H9 (cell line): ENCODE data around the gene GYPB. TPM values are rescaled to one million over a fixed set of nuclear protein-coding genes. Genes with fewer than 3 reads are reported as not detected.
"Not testable (repeated sequence)": the region's sequence is repeated elsewhere in the genome, so short reads cannot be mapped to it uniquely, and the experiment has no call there.

Experiments
- DNase-seq: peaks from one replicate; pipeline ENCODE4 v3.0.0-alpha.2; 2017
- H2AFZ ChIP-seq: one replicate; pipeline ENCODE4 v1.6.1; 2013; ENCODE audit warnings: mild to moderate bottlenecking, low read length, control low read depth, moderate library complexity
- H2AK5ac ChIP-seq: 2 replicates; pipeline ENCODE4 v1.6.1; 2013; ENCODE audit warnings: low read length, control low read depth, mixed read lengths; ENCODE audit not compliant: insufficient read length
- H2BK120ac ChIP-seq: one replicate; pipeline ENCODE4 v1.6.1; 2013; ENCODE audit warnings: low read depth, mild to moderate bottlenecking, low read length, control low read depth, inconsistent platforms; ENCODE audit not compliant: poor library complexity, severe bottlenecking
- H2BK12ac ChIP-seq: 2 replicates; pipeline ENCODE4 v1.6.1; 2013; ENCODE audit warnings: low read length, control low read depth, mixed read lengths, low read depth; ENCODE audit not compliant: insufficient read length
- H2BK15ac ChIP-seq: 2 replicates; pipeline ENCODE4 v1.6.1; 2013; ENCODE audit warnings: low read depth, low read length, control low read depth
- H2BK20ac ChIP-seq: one replicate; pipeline ENCODE4 v1.6.1; 2013; ENCODE audit warnings: low read depth, mild to moderate bottlenecking, low read length, control low read depth, inconsistent platforms; ENCODE audit not compliant: poor library complexity, severe bottlenecking
- H2BK5ac ChIP-seq: 2 replicates; pipeline ENCODE4 v1.6.1; 2013; ENCODE audit warnings: low read length, control low read depth, mixed read lengths; ENCODE audit not compliant: insufficient read length
- H3K14ac ChIP-seq: 2 replicates; pipeline ENCODE4 v1.6.1; 2013; ENCODE audit warnings: low read length, control low read depth; ENCODE audit not compliant: insufficient read depth
- H3K18ac ChIP-seq: 2 replicates; pipeline ENCODE4 v1.6.1; 2013; ENCODE audit warnings: low read depth, mild to moderate bottlenecking, mixed read lengths, low read length, control low read depth; ENCODE audit not compliant: insufficient read length
- H3K23ac ChIP-seq: 2 replicates; pipeline ENCODE4 v1.6.1; 2013; ENCODE audit warnings: low read length, control low read depth, mixed read lengths, low read depth; ENCODE audit not compliant: insufficient read length
- H3K23me2 ChIP-seq: 2 replicates; pipeline ENCODE4 v1.6.1; 2013; ENCODE audit warnings: low read depth, mild to moderate bottlenecking, mixed read lengths, low read length, control low read depth; ENCODE audit not compliant: insufficient read length, poor library complexity, severe bottlenecking
- H3K27ac ChIP-seq: 2 replicates; pipeline ENCODE4 v1.5.1; 2013; ENCODE audit warnings: low read length, control low read depth, mixed read lengths, low read depth; ENCODE audit not compliant: insufficient read length
- H3K27me3 ChIP-seq: 2 replicates; pipeline ENCODE4 v1.6.1; 2013; ENCODE audit warnings: low read length, control low read depth, inconsistent platforms; ENCODE audit not compliant: insufficient read depth
- H3K4ac ChIP-seq: 2 replicates; pipeline ENCODE4 v1.6.1; 2013; ENCODE audit warnings: low read depth, mild to moderate bottlenecking, control low read depth, inconsistent platforms, low read length, moderate library complexity
- H3K4me1 ChIP-seq: 2 replicates; pipeline ENCODE4 v1.6.1; 2013; ENCODE audit warnings: low read length, control low read depth, inconsistent platforms; ENCODE audit not compliant: insufficient read depth
- H3K4me2 ChIP-seq: 2 replicates; pipeline ENCODE4 v1.6.1; 2013; ENCODE audit warnings: low read length, control low read depth, mixed read lengths; ENCODE audit not compliant: insufficient read length, insufficient read depth
- H3K56ac ChIP-seq: 2 replicates; pipeline ENCODE4 v1.6.1; 2013; ENCODE audit warnings: low read depth, mild to moderate bottlenecking, mixed read lengths, low read length, control low read depth; ENCODE audit not compliant: insufficient read length
- H3K79me1 ChIP-seq: 2 replicates; pipeline ENCODE4 v1.6.1; 2013; ENCODE audit warnings: low read depth, mild to moderate bottlenecking, moderate library complexity, low read length, control low read depth, inconsistent platforms; ENCODE audit not compliant: insufficient read depth, poor library complexity, severe bottlenecking
- H3K79me2 ChIP-seq: 2 replicates; pipeline ENCODE4 v1.6.1; 2013; ENCODE audit warnings: low read length, control low read depth, inconsistent platforms; ENCODE audit not compliant: insufficient read depth
- H3K9ac ChIP-seq: 2 replicates; pipeline ENCODE4 v1.6.1; 2013; ENCODE audit warnings: low read length, control low read depth, mixed read lengths; ENCODE audit not compliant: insufficient read length; ENCODE audit errors: extremely low read depth
- H3K9me3 ChIP-seq: one replicate; pipeline ENCODE4 v1.6.1; 2013; ENCODE audit warnings: low read depth, low read length, inconsistent platforms; ENCODE audit not compliant: control insufficient read depth
- H3T11ph ChIP-seq: one replicate; pipeline ENCODE4 v1.6.1; 2013; ENCODE audit warnings: mild to moderate bottlenecking, low read length, control low read depth, inconsistent platforms
- H4K20me1 ChIP-seq: one replicate; pipeline ENCODE4 v1.6.1; 2013; ENCODE audit not compliant: control insufficient read depth, insufficient read length, insufficient read depth
- H4K5ac ChIP-seq: 2 replicates; pipeline ENCODE4 v1.6.1; 2013; ENCODE audit warnings: low read depth, mild to moderate bottlenecking, mixed read lengths, low read length, control low read depth; ENCODE audit not compliant: insufficient read length
- H4K8ac ChIP-seq: replicated peaks from 2 replicates; pipeline ENCODE4 v1.6.1; 2013; ENCODE audit warnings: low read length, control low read depth, mixed read lengths, low read depth; ENCODE audit not compliant: insufficient read length
- H4K91ac ChIP-seq: 2 replicates; pipeline ENCODE4 v1.6.1; 2013; ENCODE audit warnings: low read depth, mild to moderate bottlenecking, moderate library complexity, mixed read lengths, low read length, control low read depth; ENCODE audit not compliant: insufficient read length
- H3K27ac Mint-ChIP-seq, 3 experiments: 2 replicates in 2 of 3; 3 replicates in 1 of 3; pipeline ENCODE4 v1.8.0; 2020 to 2021; ENCODE audit warnings: mixed read lengths in 3 of 3, mild to moderate bottlenecking in 1 of 3, moderate library complexity in 1 of 3
- H3K27me3 Mint-ChIP-seq: 2 replicates; pipeline ENCODE4 v1.8.0; 2021; ENCODE audit warnings: low read depth, mild to moderate bottlenecking, moderate library complexity, mixed read lengths
- H3K36me3 Mint-ChIP-seq, 3 experiments: 2 replicates in 2 of 3; 3 replicates in 1 of 3; pipeline ENCODE4 v1.8.0; 2020 to 2021; ENCODE audit warnings: low read depth in 3 of 3, mixed read lengths in 3 of 3; ENCODE audit not compliant: insufficient read depth in 1 of 3
- H3K4me1 Mint-ChIP-seq, 2 experiments: 2 replicates each; pipeline ENCODE4 v1.8.0; 2020; ENCODE audit warnings: mixed read lengths in 2 of 2
- H3K4me3 Mint-ChIP-seq, 2 experiments: 2 replicates in 1 of 2; 3 replicates in 1 of 2; pipeline ENCODE4 v1.8.0; 2020 to 2021; ENCODE audit warnings: mild to moderate bottlenecking in 2 of 2, mixed read lengths in 2 of 2, moderate library complexity in 1 of 2
- H3K9me3 Mint-ChIP-seq, 2 experiments: 2 replicates in 1 of 2; 3 replicates in 1 of 2; pipeline ENCODE4 v1.8.0; 2020; ENCODE audit warnings: mild to moderate bottlenecking in 2 of 2, mixed read lengths in 2 of 2, moderate library complexity in 1 of 2
- WGBS: extraction: QIAGEN DNeasy Blood & Tissue Kit; methylation state at CpG from one replicate; pipeline ENCODE4 v1.1.7; 2013; ENCODE audit warnings: missing lambda C conversion rate, low lambda C conversion rate, mixed read lengths; ENCODE audit not compliant: insufficient read length; ENCODE audit errors: extremely low coverage; 5-methylcytosine and 5-hydroxymethylcytosine counted together
- total RNA-seq: library from RNA; stranded (reverse); gene quantifications from 2 replicates; pipeline ENCODE4 v1.2.1, GENCODE V29; 2021

Gene GYPB
- total RNA-seq, 1 experiment from 2014 or later, result not detected

DNA sequence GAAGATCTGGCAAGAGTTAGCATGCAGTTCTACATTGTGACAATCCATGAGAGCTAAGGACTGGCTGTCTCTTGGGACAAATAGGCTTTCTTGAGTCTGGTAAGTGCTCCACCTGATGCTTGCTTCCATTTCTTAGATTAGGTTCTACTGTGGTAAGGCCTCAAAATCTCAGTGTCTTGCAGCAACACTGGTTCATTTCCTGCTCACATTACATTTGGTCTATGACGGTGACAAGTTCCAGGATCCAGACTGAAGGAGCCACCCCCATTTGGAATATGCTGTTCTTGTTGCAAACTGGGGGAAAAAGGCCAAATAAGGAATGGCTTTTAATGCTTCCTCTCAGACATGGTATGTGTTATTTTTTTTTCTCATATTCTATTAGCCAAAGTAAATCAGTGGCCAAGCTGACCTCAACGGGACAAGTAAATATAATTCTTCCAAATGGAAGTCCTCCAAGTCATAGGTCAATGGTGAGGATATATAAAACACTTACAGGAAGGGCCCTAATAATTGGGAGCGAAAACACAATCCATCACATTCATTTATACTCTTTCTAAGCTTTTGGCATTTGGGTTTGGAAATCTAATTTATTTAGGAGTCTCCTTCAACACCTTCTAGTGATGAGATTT lies 3.7 kb upstream of the GYPB start:
- not testable (repeated sequence) for H2BK20ac ChIP-seq, H3K4ac ChIP-seq, DNase-seq, H3K4me3 Mint-ChIP-seq, H3K4me1 Mint-ChIP-seq, H4K8ac ChIP-seq, H2BK120ac ChIP-seq, H3K27me3 ChIP-seq, H2AK5ac ChIP-seq, H3K23ac ChIP-seq, H3K9me3 Mint-ChIP-seq, H3K79me2 ChIP-seq, H3K18ac ChIP-seq, H3K9me3 ChIP-seq, H2BK15ac ChIP-seq, H3K36me3 Mint-ChIP-seq, H2AFZ ChIP-seq, H3K56ac ChIP-seq, H4K91ac ChIP-seq, H2BK12ac ChIP-seq, H3T11ph ChIP-seq, H3K79me1 ChIP-seq, H3K14ac ChIP-seq, H2BK5ac ChIP-seq, H3K23me2 ChIP-seq, H3K27ac Mint-ChIP-seq, H4K20me1 ChIP-seq, H3K4me2 ChIP-seq, H4K5ac ChIP-seq, H3K9ac ChIP-seq, H3K27me3 Mint-ChIP-seq, H3K27ac ChIP-seq, H3K4me1 ChIP-seq
- WGBS, result no CpG with 5 or more reads among the region's 3 CpGs
